Activated gamma-delta T cell treated with Interleukin-2 at 50 U/mL for 16 hours (primary cell): Measurements from ENCODE around the gene WARS2.

ENCODE experiments used
- DNase-seq: peaks from one replicate; pipeline ENCODE4 v3.0.0-alpha.2; 2020

The WARS2 gene

DNA sequence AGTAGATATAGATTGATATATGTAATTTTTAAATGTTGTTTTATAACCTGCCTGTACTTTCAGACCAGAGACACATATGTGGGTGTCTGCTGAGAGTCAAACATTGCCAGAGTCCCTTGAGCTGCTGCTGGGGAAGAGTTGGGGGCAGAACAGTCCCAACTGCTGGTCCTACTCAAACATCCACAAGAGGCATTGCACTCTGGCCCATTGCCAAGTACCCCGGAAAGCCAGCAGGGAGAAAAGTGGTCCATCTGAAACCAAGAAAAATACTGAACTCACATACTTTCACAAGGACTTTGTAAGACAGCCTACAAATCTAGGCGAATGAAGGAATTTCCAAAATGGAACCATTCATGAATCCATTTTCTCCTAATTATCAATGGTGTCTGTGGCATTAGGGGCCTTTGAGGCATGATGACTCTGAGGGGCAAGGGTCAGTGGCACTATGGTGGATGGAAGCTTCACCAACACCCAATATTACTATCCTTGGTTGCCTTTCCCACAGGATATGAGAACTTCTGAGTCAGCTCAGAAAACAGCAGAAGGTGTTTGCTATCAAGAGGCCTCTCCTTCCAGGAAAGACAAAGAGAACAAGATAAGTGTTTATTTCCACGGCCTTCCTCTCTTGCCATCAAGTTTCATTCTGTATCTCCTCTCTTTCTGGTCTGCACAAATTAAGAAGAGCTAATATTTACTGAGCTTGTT lies 145.0 kb downstream of the WARS2 start:
- DNase-seq, result no peak

DNA sequence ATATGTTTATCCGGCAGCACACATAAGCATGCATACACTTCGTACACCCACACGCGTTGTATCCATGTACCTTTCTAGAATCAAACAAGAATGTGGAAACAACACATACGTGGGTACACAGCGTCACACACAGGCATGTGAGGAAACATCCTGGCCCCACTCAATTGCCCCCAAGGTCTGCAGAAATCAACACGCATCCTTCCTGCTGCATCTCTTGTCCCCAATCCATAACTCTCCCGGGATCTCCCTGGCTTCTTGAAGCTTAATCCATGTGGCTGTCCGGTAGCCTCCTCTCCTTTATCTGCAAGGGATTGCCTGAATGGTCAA lies 146.8 kb downstream of the WARS2 start:
- DNase-seq, result no peak

DNA sequence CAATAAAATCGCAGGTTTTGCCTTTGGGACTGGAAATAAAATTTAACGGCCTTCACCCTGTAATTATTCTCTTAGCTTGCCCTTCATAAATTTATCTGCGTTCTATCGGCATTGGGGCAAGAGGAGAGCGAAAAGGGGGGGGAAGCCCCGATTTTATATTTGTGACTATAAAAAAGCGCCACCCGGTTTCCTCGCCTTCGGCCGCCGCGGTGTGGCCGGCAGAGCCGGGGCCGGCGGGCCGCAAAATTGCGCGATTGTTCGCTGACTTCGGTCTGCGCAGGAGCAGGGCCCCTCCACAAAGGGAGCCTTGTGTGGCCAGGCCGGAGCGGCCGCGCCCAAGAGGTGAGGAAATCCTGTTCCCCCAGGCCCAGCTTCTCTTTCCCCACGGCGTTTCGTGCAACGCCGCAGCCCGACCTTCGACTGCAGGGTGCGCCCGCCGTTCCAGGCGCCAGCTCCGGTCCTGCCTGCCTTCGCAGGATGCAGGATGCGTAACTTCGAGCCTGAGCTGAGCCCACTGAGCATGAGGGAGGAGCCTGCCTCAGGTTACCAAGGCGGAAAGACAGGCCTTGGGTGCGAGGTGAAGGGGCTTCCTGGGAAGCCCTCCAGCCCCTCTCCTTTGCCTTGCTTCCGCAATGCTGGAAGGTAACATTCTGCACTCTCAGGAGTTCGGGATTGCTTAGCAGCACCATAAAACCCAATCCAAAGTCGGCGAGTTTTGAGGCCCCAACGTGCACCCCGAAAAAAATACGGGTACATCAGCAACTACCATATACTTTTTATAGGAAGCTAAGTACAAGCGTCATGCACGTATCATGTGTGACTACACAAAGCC lies 147.4 kb downstream of the WARS2 start:
- no peak for DNase-seq

DNA sequence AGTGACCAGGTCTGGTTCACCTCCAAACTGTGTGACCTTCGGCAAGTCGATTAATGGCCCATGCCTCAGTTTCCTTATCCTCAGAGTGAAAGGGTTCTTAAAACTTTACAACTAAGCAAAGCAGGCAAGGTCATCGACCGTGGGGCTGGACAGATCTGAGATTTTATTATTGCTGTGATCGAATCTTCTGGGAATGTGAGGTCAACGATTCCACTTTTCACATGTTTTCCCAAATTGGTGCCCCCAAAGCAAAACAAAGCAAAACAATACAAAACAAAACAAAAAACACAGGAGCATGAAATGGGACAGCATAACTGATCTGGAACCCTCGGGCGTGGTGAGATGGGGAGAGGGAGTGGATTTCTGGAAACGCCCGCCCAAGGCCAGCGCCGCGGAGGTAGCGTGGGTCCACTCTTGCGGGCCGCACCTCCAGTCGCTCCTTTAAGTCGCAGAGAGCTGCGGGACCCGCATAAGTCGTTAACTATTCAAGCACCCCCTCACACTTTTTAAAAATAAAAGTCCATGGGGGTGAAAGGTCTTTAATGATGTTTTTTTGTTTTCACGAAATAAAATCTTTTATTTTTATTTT lies 148.1 kb downstream of the WARS2 start:
- no peak for DNase-seq

DNA sequence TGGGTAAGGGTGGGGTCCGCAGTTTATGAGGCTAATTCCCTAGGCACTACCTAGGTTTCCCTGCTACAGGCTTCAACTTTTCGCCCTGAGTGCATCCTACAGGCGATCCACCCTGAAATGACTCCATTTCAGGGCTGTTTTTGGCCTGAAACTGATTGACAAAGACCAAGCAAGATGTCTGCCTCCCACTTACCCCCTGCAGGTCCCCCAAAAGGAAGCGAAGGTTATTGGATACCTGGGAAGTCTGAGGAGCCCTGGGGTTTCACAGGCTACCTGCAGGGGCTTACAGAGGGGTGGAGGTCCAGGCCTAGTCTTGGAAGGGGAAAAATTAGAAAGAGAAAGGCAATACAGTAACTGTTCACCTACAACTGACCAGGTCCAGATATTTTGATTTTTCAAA lies 149.0 kb downstream of the WARS2 start:
- DNase-seq, result no peak

DNA sequence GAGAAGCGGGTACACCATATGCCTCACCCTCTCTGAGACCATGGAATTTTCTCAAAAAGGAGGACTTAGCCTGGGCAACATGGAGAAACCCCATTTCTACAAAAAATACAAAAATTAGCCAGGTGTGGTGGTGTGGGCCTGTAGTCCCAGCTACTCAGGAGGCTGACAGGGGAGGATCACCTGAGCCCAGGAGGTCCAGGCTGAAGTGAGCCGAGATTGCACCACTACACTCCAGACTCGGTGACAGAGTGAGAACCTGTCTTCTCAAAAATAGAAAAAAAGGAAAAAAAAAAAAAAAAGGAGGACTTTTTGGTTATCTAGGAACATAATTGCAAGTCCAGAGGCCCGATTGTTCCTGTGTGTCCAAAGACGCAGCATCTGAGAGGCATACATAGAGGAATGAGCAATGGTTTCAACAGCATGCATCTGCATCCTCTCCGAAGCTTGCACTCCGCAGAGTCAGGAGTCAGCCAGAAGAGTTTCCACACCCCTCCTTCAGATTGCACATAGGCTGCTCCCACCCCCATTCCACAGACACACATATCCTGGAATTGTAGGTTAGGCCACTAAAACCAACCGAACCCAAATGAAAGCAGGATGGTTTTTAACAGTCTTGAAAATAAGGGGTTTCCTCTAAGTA lies 149.8 kb downstream of the WARS2 start:
- no peak for DNase-seq

GRCh38 chr1:118989878-118990378 lies 150.5 kb downstream of the WARS2 start:
- no peak for DNase-seq

- DNase-seq, result no peak
Measured at GRCh38 chr1:118989006-118989815, 151.2 kb downstream of the WARS2 start.

DNA sequence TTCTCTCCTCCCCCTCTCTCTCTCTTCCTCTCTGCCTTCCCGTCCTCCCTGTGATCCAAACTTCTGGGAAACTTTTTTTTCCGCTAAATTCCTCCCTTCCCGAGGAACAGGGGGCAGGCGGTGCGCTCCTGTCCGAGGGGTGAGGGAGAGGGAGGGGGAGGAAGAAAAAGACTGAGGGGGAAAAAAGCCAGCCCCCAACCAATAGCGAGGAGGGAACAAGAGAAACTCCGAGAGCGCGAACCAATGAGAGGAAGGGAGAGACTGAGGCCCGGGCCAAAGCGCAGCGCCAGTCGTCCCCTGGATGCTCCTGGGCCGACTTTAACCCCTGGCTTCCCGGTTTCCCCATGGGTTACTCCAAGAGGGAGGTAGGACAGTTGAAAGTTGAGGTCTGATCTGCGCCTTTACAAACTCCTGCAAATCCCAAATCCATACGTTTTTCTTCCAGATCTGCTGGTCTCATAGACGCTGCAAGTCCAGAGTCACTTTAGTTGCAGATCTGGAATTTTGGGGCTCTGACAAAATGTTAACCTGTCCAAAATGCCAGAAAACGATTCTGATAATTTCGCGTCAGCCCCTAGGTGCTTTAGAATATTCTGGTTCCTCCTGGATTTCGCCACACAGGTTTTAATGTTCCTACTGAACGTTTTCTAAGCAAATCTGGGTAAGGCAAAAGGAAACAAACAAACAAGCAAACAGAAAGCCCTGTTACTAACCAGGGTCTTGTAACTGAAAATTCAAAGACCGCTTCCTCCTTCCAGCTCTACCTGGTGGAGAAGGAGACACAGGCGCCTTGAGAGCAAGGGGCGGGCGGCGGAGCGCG lies 152.1 kb downstream of the WARS2 start, which contains the start of gene TBX15:
Gene TBX15, minus strand, starts transcription at position 158 of the 820 bp plus-strand sequence. CDS start 548 bp downstream, outside the sequence.
- DNase-seq, result no peak

GRCh38 chr1:118987468-118988185 lies 152.8 kb downstream of the WARS2 start:
- no peak for DNase-seq

DNA sequence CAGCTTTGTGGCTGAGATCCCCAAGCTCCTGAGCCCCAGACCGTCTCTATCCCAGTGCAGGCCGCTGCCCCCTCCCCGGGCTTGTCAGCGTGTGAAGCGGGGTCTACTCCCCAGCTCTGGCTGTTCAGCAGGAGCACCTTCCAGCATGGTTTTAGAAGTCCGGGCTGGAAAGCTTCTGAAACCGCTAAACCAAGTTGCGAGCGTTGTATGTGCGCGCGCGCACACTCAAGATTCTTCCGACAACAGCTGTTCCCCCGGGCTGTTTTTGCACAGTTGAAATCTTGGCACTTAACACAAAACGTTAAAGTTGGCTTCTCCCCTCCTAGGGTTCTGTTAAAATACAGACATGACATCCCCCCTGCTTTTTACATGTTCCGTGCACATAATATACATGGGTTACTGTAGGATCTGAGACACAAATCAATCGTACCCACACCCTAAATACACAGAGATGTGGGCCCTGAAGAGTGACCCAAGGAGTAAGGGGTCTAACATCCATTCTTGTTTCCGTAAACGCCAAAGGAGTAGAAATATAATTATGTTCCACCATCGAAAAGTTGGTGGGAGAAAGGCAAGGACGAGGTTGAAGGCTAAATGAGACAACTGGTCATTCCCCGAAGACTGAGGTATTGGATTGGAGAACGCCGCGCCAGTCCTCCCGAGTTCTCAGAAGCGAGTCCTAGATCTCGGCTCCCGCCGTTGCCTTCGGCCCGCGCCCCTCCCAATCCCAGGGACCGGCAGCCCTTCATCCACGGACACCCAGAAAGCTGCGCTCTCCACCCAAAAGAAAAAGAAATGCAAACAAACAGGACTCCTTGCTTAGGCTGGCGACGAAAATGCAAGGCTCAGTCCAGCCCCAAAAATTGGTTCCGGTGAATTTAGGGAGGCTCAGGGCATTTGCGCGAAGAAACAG lies 153.6 kb downstream of the WARS2 start:
- no peak for DNase-seq

DNA sequence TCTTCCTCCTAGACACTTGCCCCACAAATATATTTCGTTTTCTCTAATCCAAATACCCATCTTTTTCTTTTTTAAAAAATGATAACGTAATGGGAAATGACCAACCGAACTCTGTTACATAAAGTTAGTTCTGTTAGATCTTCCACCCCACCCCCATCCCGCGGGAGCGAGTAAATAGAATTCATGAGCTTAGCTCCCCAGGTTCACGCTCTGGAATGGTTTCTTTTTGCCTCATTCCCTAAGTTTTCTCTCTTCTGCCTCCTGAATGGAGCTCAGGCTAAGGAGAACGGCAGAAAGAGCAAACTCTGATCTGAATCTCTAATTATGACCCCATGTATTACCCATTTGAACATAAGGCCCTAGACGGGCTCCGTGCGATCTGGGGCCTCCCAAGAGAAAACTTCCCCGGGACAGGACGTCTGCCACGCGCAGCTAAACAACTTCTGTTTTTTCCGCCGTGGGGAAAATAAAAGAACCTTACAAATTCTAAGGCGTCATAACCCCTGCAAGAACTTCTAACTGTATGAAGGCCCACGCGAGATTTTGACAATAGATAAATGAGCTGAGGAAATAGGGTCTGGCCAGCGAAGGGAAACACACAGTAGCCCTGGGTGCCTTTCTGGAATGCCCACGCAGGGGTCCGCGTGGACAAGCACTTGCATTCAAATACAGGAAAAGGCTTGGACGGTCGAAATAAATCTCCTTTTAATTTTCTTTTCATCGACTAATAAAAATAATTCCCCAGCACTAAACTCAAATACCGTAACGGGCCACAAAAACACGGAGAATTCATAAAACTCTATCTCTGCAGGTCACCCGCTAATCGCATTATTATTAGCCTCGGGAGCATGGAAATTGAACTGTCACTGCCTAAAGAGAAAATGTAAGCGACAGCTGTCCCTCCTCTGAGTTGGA lies 154.6 kb downstream of the WARS2 start:
- no peak for DNase-seq

DNA sequence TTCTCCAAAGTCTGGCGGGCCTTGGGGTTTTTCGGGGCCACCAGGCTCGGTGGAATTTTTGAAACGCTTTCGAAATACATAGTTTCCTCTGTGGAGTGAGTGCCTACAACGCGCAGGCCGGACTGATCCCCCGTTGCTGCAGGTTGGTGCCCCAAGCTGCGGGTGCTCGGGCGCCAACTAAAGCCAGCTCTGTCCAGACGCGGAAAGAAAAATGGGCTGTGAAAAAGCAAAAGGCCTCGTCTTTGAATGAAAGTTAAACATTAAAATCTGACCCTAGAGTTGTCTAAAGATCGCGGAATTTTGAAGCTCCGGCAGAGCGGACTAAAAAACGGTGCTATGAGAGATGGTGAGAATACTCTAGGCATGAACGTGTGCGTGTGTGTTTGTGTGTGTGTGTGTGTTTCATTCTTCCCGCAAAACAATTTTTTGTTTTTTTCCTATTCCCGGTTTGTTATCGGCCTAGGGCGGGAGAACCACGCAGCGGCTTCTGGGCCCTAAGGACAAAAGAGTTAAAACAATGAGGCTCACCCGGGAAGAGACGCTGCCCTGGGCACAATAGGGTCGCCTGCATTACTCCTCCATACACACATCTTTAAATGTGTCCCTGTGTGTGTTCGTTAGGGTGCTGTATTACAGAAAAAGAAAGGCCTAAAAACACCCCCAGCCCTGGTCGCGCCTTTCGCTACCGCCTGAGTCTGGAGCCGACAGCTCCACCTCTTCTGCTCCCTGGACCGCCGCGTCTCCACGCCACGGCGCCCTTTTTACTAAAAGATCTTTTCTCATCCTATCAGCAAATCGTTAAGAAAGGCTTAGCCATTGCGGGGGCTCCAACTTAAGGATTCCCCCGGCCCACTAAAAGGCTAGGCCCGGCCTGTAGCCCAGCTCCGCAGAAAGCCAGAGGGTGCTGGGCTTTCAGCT lies 155.5 kb downstream of the WARS2 start:
- DNase-seq, result no peak

DNA sequence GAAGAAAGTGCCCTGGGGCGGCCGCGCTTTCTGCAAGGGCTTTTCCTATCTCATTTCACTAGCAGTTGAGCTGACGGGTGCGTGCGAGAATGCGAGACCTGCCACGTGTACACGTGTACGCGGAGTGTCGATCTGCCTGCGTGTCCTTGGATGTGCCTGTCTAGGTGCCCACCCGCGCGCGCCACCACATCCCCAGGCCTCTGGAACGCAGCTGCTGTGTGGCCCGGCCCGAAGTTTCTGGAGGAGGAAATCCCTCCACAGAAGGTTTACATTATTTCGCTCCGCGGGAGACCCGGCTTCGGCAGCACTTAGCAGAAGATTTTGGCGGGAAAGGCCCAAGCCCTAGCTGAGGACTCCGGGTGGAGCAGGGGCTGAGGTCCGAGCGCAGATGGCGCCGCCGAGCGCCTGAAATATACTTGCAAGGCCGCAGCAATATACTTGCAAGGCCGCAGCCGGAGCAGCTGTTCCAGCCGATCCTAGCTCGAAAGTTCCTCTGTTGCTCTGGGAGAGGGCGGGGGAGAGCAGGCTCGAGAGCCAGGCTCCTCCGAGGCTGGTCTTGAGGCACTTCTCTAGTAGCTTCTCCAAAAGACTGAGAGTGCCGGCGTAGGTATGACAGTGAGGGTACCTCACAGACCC lies 156.2 kb downstream of the WARS2 start:
- no peak for DNase-seq

- DNase-seq, result no peak
Measured at GRCh38 chr1:118983558-118984041, 156.9 kb downstream of the WARS2 start.

DNA sequence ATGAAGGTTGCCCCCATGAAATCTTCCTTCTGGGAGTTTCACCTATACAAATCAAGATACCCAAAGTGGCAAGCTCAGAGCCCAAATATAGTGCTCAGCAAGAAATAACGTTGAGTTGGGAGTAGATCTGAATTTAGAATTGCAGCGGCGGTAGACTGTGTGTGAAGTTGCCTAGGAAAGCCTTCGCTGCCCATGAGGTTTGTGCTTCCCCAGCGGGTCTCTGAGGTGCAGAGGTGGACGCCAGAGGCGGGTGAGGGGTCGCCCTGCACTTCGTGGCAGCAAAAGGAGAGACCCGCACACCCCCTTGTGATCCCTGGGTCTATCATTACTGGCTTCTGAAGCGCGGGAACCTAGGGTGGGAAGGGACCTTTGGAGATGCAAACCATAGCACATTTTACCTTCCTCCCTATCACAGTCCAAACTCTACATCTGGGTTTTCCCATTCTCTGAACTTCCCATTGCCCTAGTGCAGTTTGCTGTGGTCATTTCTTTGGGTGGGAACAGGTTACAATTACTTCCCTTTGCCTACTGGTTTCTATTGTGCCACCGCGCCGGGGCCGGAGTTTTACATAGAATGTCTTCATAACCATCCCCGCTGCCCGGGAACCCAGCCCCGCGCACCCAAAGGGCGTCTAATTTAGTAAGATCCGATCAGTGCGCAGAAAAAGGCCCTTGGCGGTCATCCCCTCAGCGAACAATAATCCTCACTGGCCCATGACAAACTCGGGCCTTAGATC lies 157.5 kb downstream of the WARS2 start:
- DNase-seq, result no peak
